AG04450 (cell line): ENCODE measurements around the gene OTOGL. TPM values are rescaled to one million over a fixed set of nuclear protein-coding genes. Genes with fewer than 3 reads are reported as not detected.

Source experiments
- CTCF ChIA-PET: fragments of 300-600, 350-600 bp; formaldehyde crosslinking; extraction: SDS; loops from one replicate; lab custom pipeline; 2022; ENCODE audit warnings: antibody characterized with exemption, inconsistent platforms; lab: Charles Lee
- POLR2A ChIA-PET: fragments of 350-600 bp; formaldehyde crosslinking; extraction: SDS; loops from one replicate; lab custom pipeline; 2021; ENCODE audit warnings: antibody characterized with exemption, inconsistent platforms; lab: Yijun Ruan, JAX
- DNase-seq: peaks from one replicate; pipeline ENCODE4 v3.0.0-alpha.2; 2011; ENCODE audit warnings: low read depth, low spot score
- H3K27ac ChIP-seq: one replicate; pipeline ENCODE4 v1.5.1; 2012; ENCODE audit warnings: low read depth, low read length, control low read depth
- H3K27me3 ChIP-seq: one replicate; pipeline ENCODE4 v1.6.0; 2012; ENCODE audit warnings: low read length; ENCODE audit not compliant: control insufficient read depth, insufficient read depth
- H3K4me3 ChIP-seq: 2 replicates; pipeline ENCODE4 v1.5.1; 2011; ENCODE audit warnings: mild to moderate bottlenecking, low read depth, low read length, control low read depth
- H3K9me3 ChIP-seq: 2 replicates; pipeline ENCODE4 v1.5.1; 2012; ENCODE audit warnings: low read length; ENCODE audit not compliant: control insufficient read depth, insufficient read depth
- polyA plus RNA-seq: library from polyadenylated mRNA; depleted of rRNA; stranded (reverse); fragments of >200 nt; gene quantifications from 2 replicates; pipeline ENCODE4 v1.2.3, GENCODE V29; 2011
- TF ChIP-seq, protein P1 (sequence below): IDR thresholded peaks from 2 replicates; pipeline ENCODE4 v1.5.1; 2011; ENCODE audit warnings: low read depth, low read length, control low read depth, inconsistent platforms

Gene OTOGL
- polyA plus RNA-seq, 1 experiment, result 0.07 TPM

DNA sequence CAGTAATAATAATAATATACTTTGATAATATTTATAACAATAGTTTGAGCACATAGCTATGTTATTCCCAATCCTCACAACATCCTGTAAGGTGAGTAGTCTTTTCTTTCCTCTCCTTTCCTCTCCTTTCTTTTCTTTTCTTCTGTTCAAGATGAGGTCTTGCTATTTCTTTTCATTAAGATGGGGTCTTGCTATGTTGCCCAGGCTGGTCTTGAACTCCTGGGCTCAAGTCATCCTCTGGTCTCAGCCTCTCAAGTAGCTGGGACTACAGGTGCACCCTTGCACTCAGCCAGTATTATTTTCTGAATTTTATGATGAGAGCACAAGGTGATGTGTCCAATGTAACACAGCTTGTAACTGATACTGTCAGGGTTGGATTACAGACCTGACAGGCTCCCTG is 134.6 kb downstream of the OTOGL start:
- no peak for DNase-seq
- ChIA-PET POLR2A (no interaction called here), CTCF (interaction anchor here (1.4 kb wide), 1 partner anchor 36 kb away, joined by 4 read pairs; no protein-coding TSS in a partner anchor)
- TF ChIP-seq, protein P1, sequence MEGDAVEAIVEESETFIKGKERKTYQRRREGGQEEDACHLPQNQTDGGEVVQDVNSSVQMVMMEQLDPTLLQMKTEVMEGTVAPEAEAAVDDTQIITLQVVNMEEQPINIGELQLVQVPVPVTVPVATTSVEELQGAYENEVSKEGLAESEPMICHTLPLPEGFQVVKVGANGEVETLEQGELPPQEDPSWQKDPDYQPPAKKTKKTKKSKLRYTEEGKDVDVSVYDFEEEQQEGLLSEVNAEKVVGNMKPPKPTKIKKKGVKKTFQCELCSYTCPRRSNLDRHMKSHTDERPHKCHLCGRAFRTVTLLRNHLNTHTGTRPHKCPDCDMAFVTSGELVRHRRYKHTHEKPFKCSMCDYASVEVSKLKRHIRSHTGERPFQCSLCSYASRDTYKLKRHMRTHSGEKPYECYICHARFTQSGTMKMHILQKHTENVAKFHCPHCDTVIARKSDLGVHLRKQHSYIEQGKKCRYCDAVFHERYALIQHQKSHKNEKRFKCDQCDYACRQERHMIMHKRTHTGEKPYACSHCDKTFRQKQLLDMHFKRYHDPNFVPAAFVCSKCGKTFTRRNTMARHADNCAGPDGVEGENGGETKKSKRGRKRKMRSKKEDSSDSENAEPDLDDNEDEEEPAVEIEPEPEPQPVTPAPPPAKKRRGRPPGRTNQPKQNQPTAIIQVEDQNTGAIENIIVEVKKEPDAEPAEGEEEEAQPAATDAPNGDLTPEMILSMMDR, result no peak
- no peak overlapping the region for H3K27ac ChIP-seq
- H3K27me3 ChIP-seq, result no peaks in the 10 kb centered on the region
- no peak overlapping the region for H3K4me3 ChIP-seq
- no peaks in the 10 kb centered on the region for H3K9me3 ChIP-seq

DNA sequence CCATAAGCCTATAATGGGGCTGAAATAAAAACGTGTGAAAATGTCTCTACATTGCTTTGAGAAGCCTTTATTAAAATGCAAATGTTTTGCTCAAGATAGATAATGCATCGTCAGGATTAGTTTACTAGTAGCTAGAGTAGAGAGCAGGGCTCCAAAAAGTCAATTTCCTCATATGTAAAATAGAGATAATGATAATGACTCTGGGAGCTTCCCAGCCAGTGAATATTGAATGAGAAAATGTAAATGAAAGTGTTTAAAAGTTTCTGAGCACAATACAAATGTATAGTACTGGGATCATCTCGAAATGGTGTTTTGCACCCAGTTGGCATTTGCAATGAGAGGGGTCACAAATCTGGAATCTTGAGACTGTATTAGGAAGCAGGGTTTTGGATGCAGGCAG is 135.3 kb downstream of the OTOGL start:
- no peak for DNase-seq
- no peak overlapping the region for H3K4me3 ChIP-seq
- CTCF ChIA-PET, result interaction anchor here (1.4 kb wide), 1 partner anchor 35 kb away, joined by 4 read pairs; no protein-coding TSS in a partner anchor
- no peaks in the 10 kb centered on the region for H3K9me3 ChIP-seq
- no peaks in the 10 kb centered on the region for H3K27me3 ChIP-seq
- H3K27ac ChIP-seq, result no peak overlapping the region
- POLR2A ChIA-PET, result no interaction called here
- TF ChIP-seq, protein P1, result no peak

DNA sequence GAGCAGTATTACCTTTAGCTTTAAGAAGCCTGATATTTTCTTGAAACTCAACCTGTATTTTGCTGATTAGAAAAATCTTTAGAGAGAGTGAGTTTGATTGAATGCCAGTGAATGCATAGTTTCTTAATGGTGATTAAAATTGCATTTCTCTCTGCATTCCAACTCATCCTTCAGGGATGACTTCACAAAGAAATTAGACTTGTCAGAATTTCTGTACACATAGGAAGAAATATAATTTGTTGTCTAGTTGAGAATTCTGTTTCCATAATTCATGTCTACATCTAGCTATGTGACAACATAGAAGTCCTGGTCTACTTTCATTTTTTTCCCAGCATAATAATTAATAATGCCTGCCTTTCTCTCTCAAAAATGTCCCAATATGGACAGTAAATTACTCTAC is 136.6 kb downstream of the OTOGL start:
- no peak overlapping the region for H3K4me3 ChIP-seq
- H3K9me3 ChIP-seq, result no peaks in the 10 kb centered on the region
- H3K27me3 ChIP-seq, result no peaks in the 10 kb centered on the region
- POLR2A ChIA-PET, result interaction anchor here (0.7 kb wide), 1 partner anchor 1025 kb away, joined by 5 read pairs; no protein-coding TSS in a partner anchor
- no peak overlapping the region for H3K27ac ChIP-seq
- DNase-seq, result no peak
- CTCF ChIA-PET, result interaction anchor here (0.5 to 1.1 kb wide), 2 partner anchors 620 to 816 kb away, joined by 3 to 4 read pairs; no protein-coding TSS in a partner anchor
- TF ChIP-seq, protein P1, result no peak

DNA sequence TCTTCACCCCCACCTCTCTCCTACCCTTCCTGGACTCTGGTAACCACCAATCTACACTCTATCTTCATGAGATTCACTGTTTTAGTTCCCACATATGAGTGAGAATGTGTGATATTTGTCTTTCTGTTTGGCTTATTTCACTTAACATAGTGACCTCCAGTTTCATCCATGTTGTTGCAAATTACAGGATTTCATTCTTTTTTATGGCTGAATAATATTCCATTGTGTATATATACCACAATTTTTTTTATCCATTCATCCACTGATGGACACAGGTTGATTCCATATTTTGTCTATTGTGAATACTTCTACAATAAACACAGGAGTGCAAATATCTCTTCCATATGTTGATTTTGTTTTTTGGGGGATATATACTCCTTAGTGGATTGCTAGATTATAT is 140.5 kb downstream of the OTOGL start:
- ChIA-PET CTCF (no interaction called here), POLR2A (no interaction called here)
- Histone ChIP-seq H3K9me3 (no peaks in the 10 kb centered on the region), H3K4me3 (no peak overlapping the region), H3K27me3 (no peaks in the 10 kb centered on the region), H3K27ac (no peak overlapping the region)
- no peak for DNase-seq
- TF ChIP-seq, protein P1, result no peak

DNA sequence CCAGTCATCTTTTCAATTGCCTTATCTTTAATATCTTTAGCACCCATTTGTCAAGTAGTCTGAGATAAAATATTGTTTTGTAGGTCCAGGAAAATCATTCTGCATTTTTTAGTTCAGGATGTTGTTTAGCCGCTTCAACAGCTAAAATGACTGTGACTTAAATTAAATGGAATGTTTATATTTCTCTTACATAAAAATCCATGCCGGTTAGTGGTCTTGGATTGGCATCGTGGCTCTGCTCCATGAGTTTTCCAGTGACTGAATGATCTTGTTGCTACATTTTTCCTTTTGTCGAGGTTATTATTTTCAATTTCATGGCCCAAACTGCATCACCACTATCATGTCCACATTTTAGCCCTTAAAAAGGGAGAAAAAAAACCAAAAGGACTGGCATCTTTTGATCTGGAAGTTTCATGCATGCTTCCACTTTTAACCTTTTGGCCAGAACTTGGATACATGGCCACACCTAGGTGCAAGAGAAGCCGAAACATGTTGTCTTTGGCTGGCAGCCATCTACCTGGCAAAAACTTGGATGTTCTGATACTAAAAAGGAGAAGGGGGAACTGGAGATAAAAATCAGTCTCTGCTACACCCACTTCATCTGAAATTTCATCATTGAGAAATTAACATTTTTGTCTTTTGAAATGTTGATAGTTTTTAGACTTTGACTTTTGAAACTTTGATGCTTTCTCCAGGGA is 142.4 kb downstream of the OTOGL start:
- H3K9me3 ChIP-seq, result no peaks in the 10 kb centered on the region
- TF ChIP-seq, protein P1, result no peak
- ChIA-PET CTCF (interaction anchor here (0.9 to 1.3 kb wide), 2 partner anchors 55 to 833 kb away, joined by 3 to 5 read pairs; no protein-coding TSS in a partner anchor), POLR2A (no interaction called here)
- no peak overlapping the region for H3K4me3 ChIP-seq
- H3K27me3 ChIP-seq, result no peaks in the 10 kb centered on the region
- no peak overlapping the region for H3K27ac ChIP-seq
- no peak for DNase-seq
